ENCODE data around the gene IGLL5.
"Not testable (repeated sequence)": the region's sequence is repeated elsewhere in the genome, so short reads cannot be mapped to it uniquely, and the experiment has no call there.

IGLL5 gene

GRCh38 chr22:22900527-22901205, 13.1 kb downstream of the IGLL5 start:
- DNase-seq (ENCODE audit: low read depth) = not testable (repeated sequence)

GRCh38 chr22:22901578-22902218, 14.1 kb downstream of the IGLL5 start:
- no peak for DNase-seq (ENCODE audit: low read depth)

DNA sequence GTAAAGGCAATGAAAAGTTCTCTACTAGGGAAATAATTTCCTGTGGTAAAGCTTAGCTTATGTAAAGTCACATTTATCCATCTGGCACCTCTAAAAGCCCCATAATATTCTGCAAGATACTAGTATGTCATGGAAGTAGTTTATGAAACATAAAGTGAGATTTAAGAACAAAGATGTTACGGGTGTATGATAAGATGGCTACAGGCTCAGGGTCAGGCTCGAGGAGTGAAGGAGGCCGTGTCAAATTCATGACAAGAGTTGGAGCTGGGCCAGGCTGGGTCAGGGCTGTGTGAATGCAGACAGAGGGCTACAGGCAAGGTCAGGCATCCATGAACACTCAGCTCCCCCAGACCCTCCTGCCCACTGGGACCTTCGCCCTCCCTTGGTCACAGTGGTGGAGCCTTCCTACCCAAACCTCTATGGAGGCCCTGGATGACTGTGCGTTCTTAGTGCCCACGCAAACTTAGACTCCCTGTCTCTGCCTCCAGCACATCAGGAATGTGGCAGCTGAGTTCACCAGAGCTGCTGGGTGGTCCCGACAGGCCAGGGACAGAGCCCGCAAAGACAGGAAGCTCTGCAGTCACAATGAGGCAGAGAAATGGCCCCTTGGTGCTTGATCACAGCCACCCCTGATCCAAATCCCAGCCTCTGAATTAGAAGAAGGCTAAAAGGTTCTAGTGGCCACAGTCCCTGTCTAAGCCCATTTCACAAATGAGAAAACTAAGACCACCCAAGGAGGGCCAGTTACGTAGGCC, 14.8 kb downstream of the IGLL5 start:
- DNase-seq (ENCODE audit: low read depth) = no peak

- no peak for DNase-seq (ENCODE audit: low read depth)
These were observed 15.8 kb downstream of the IGLL5 start for GRCh38 chr22:22903355-22903777.

GRCh38 chr22:22903781-22904192, 16.2 kb downstream of the IGLL5 start:
- DNase-seq (ENCODE audit: low read depth) = not testable (repeated sequence)

GRCh38 chr22:22904736-22905135, 17.1 kb downstream of the IGLL5 start:
- not testable (repeated sequence) for DNase-seq (ENCODE audit: low read depth)

- not testable (repeated sequence) for DNase-seq (ENCODE audit: low read depth)
These were observed 18.8 kb downstream of the IGLL5 start for GRCh38 chr22:22906391-22906790.

DNA sequence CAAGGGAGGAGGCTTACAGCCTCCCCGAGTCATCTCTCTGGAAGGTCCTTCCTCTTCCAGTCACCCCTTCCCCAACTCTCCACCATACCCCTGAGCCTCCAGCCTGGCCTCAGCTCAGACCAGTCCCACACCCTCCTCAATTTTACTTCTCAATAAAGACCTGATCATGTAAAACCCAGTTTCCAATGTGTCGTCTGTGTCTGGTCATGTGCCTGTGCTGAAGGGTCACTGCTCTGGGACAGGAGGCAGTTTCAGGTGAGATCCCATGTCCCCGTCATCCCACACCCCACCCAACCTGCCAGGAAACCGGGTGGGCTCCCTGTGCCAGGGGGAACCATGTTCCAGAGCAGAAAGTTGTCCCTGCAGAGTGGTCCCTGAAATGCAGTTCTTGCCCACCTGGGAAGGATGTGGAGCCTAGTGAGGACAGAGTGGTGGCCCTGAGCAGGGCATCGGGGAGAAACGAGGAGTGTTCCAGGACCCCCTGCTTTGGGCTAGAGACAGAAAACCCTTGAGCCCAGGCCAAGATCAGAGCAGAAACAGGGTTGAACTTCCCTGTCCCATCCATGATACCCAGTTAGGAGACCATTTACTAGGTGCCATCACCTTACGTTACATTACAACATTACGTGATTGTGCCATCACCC, 19.4 kb downstream of the IGLL5 start:
- no peak for DNase-seq (ENCODE audit: low read depth)

GRCh38 chr22:22907551-22908494, 20.2 kb downstream of the IGLL5 start:
- no peak for DNase-seq (ENCODE audit: low read depth)

DNA sequence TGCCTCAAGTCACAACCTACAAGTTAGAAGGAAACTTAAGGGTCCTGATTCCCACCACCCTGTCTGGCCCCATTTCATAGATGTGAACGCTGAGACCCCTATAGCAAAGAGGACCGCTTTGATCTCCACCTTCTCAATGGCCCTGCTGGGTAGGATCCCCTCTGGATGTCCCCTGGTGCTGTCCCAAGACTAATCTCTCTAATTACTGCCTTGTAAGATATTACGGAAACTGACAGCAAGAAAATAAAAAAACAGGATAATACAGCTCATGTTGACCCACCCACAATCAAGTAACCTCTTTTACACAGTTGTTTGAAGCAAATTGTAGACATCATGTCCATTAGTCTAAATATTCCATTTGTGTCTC, 20.9 kb downstream of the IGLL5 start:
- no peak for DNase-seq (ENCODE audit: low read depth)

GRCh38 chr22:22908941-22909604, 21.5 kb downstream of the IGLL5 start:
- no peak for DNase-seq (ENCODE audit: low read depth)

GRCh38 chr22:22909605-22910271, 22.1 kb downstream of the IGLL5 start:
- DNase-seq (ENCODE audit: low read depth) = no peak

- DNase-seq (ENCODE audit: low read depth) = no peak
These were observed 22.9 kb downstream of the IGLL5 start for GRCh38 chr22:22910272-22911240.

DNA sequence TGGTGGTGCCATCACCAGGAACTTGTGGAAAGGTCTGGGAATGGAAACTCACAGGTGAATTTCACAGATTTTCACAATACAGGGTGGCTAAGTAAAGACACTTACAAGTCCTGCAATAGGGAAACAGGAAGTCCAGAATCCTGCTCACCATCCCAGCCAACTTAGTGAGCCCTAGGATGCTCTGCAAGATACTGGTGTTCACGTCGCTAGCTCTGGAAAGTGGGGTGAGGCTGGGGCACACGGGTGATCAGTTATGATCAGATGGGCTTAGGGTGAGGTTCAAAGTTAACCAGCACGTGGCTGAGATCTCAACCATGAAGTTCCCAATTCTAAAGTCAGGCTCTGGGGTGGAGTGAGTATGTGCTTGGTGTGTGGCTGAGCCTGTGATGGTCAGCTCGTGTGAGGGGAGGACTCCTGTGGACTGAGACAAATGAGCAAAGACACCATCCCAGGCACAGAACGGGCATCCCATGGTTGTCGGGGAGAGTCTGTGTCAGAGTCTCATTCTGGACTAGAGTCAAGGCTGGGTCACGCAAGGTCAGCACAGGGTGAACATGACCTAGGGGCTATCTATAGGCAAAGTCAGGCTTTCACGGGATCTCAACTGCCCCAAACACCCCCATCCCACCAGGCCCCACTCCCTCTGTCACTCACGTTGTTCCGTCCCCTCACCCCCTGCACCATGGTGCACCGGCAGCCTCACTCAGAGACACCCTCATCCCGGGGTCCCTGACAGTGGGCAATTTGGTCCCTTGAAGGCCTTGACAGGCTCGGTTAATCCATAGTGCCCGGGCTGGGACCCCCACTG, 23.9 kb downstream of the IGLL5 start:
- DNase-seq (ENCODE audit: low read depth) = no peak

DNA sequence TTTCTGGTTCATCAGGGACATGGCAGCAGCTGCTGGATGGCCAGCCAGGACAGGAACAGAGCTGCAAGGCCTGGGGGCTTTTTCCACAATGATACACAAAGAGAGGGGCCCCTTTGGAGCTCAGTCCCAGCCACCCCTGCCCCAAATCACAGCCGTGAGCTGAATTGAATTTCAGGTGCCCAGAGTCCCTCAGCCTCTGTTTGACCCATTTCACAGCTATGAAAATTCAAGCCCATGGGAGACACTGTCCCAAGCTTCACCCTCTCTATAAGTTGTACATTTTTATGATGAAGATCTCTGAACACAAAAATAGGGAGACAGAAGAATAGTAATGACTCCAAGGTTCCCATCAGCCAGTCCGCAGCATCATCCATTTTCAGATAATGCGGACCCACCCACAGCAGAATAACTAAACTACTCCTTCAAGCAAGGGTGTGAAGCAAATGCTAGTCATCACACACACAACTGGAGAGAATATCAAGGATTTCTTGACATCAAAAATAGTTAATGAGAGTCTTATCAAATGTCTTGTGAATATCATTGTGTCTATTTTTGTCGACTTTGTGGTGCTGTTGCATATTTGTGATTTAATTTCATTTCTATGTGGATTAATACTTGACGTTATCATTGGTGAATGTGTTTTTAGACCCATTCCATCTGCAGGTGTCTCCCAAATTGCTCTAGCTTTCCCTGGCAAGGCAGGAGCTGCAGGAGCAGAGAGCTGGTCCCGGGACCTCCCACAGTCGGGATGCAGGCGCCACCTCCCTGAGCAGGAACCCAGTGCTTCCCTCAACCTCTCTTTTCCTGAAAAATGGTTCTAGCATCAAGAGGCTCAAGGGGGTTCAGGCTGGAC, 24.7 kb downstream of the IGLL5 start:
- DNase-seq (ENCODE audit: low read depth) = no peak

DNA sequence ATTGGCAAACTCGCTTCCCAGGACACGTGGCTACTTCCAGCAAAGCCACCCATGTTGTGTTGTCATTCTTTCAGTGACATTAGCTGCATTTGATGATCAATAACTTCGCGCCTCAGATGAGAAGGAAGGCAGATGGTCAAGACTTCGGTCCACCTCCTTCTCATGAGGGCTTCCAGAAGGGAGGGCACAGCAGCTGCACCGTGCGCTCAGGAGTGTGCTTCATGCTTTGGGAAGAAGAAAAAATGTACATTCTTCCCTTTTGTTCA, 25.3 kb downstream of the IGLL5 start:
- no peak for DNase-seq (ENCODE audit: low read depth)

DNA sequence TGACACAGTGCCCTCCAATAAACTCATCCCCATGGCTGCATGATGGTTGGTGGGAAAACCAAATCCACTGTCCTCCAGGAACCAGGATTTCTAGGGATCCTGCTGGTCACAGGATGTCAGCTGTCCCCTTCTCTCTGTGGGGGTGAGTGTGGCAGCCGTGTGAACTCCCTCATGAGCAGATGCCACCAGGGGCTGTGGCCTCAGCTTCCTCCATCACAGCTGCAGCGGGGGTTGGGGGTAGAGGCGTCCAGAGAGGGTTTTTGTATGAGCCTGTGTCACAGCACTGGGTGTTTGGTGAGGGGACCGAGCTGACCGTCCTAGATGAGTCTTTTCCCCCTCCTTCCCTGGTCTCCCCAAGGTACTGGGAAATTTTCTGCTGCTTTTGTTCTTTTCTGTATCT, 26.4 kb downstream of the IGLL5 start:
- DNase-seq (ENCODE audit: low read depth) = no peak

All from activated T-helper 9 cell treated with anti-CD3 and anti-CD28 coated beads, Interleukin-2, amount 50 U/mL, for 16 hours (primary cell).